NCI-H345 treated with DMSO at 0.1 percent for 48 hours (cell line): Measurements from ENCODE around the gene IQSEC3.
A peak's percentile ranks its signal among the peaks of the same experiment; 100 is the strongest.
"Not testable (repeated sequence)": the region's sequence is repeated elsewhere in the genome, so short reads cannot be mapped to it uniquely, and the experiment has no call there.

Source experiments
- DNase-seq: peaks from one replicate; lab custom pipeline; 2025; ENCODE audit not compliant: unreplicated experiment; lab: John Stamatoyannopoulos, UW

IQSEC3 gene

GRCh38 chr12:212715-213526 is 146.4 kb downstream of the IQSEC3 start:
- DNase-seq: no peak

- no peak for DNase-seq
These were observed 147.0 kb downstream of the IQSEC3 start for GRCh38 chr12:213527-213932.

GRCh38 chr12:214003-214741 is 147.6 kb downstream of the IQSEC3 start, which contains the start of gene SLC6A12:
Gene SLC6A12 (minus strand): TSS chr12:214157. CDS start chr12:209986, 4,171 bp downstream.
- no peak for DNase-seq

- no peak for DNase-seq
These were observed 148.5 kb downstream of the IQSEC3 start for GRCh38 chr12:215116-215515.

- not testable (repeated sequence) for DNase-seq
These were observed 150.5 kb downstream of the IQSEC3 start for GRCh38 chr12:217029-217428.

GRCh38 chr12:218221-218620 is 151.7 kb downstream of the IQSEC3 start:
- no peak for DNase-seq

- DNase-seq: no peak
These were observed 152.4 kb downstream of the IQSEC3 start for GRCh38 chr12:218728-219590.

- peak; percentile 19 for DNase-seq
These were observed 153.4 kb downstream of the IQSEC3 start for GRCh38 chr12:219891-220352.

- no peak for DNase-seq
These were observed 153.9 kb downstream of the IQSEC3 start for GRCh38 chr12:220491-220890.

- DNase-seq: no peak
These were observed 154.5 kb downstream of the IQSEC3 start for GRCh38 chr12:220946-221550.

- DNase-seq: no peak
These were observed 155.2 kb downstream of the IQSEC3 start for GRCh38 chr12:221736-222135.

- DNase-seq: no peak
These were observed 157.3 kb downstream of the IQSEC3 start for GRCh38 chr12:223841-224240.

- no peak for DNase-seq
These were observed 157.8 kb downstream of the IQSEC3 start for GRCh38 chr12:224330-224729.

- no peak for DNase-seq
These were observed 158.4 kb downstream of the IQSEC3 start for GRCh38 chr12:225012-225411.

GRCh38 chr12:226401-226800 is 159.8 kb downstream of the IQSEC3 start:
- no peak for DNase-seq

GRCh38 chr12:227286-227915 is 160.8 kb downstream of the IQSEC3 start:
- no peak for DNase-seq
